NCI-H526 treated with DMSO at 0.1 percent for 48 hours (cell line): ENCODE measurements around the gene RFX4.

Experiments
- DNase-seq: peaks from one replicate; lab custom pipeline; 2025; lab: John Stamatoyannopoulos, UW

Gene RFX4

DNA sequence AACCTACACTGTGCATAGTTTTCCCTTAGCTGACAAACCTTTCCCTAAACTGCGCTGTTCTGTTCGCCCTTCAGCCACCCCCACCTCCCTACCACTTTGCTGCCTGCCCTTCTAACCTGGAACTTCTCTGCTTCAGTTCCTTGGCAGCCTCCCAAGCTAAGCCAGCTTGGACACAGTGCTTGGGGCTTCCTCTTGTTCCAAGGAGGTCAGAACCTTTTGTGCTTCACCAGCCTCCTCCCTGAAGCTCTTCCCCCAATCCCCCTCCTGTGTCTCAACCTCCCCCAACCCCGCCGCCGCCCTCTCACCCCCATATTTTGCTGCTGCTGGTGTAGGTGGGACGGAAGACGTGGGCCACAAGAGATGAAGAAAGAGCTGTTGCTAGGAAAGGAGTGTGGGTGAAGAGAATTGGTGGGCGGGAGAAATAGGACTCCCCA is 183.6 kb downstream of the RFX4 start:
- DNase-seq = no peak

DNA sequence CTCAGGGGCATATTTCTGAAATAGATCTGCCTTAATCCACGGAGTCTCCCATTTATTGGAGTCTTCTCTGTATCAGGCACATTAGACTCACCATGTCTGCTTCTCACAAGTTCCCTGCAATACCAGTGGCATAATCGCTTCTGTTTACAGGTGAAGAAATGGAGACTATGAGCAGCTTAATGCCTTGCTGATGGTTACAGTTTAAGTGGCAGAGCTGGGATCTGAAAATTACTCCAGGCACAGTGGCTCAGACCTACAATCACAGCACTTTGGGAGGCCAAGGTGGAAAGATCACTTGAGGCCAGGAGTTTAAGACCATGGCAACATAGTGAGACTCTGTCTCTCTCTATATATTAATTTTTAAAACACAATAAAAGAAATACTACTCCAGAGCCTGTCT is 184.4 kb downstream of the RFX4 start:
- DNase-seq = no peak

DNA sequence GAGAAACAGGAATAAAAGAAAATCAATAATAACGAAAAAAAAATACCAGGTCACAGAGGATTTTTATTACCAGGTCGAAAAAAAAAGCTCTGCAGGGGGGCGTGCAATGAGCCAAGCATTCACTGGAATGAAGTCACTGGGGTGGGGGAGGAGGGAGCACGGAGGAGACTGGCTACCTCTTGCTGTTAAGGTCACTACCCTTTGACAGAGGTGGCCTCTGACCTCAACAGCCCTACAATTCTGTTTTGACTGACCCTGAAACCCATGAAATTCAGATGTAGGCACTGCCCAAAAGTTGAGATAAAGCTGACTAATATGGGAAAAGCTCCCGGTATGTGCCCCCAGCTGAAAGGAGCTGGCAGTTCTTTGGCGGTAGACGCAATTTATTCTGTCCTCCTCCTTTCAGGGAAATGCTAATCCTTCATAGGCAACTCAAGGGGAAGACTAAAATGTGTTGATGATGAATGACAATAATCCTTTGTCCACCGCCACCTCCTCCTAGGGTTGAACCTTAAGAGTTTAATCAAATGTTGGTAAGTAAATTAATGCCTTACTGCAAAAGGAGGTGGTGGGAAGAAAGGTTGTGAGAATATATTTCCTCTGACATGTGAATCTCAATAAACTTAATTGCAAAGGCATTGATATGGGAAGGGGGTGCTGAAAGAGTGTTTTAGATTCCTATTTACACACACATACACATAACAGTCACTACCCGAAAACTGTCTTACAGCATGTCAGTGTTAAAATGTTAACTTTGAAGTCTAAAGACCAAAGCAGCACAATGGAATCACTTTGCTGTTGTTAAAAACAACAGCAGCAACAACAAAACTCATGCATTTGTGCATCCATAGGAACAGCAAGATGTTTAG is 185.4 kb downstream of the RFX4 start:
- DNase-seq = no peak

DNA sequence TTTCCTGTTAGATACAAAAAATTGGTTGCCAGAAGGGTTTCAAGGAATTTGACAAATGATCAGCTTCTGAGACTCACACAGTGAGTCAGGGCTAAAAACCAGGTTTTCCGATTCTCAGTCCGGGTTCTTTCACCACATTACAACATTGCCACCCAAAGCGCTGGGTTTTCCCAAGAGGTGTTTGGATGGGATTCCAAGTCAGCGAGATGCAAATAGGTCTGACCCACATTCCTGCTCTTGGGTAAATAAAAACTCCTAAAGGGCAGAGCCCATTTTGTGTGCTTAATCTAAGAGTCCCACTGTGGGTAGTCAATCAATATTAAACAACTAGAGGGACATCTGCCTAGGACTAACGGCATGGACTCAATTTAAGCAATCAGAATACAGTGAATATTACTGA is 186.3 kb downstream of the RFX4 start:
- no peak for DNase-seq

GRCh38 chr12:106769546-106769945 is 186.7 kb downstream of the RFX4 start:
- DNase-seq = no peak

- no peak for DNase-seq
These were observed 188.6 kb downstream of the RFX4 start for GRCh38 chr12:106771425-106771824.

- DNase-seq = no peak
These were observed 190.6 kb downstream of the RFX4 start for GRCh38 chr12:106773286-106774004.

DNA sequence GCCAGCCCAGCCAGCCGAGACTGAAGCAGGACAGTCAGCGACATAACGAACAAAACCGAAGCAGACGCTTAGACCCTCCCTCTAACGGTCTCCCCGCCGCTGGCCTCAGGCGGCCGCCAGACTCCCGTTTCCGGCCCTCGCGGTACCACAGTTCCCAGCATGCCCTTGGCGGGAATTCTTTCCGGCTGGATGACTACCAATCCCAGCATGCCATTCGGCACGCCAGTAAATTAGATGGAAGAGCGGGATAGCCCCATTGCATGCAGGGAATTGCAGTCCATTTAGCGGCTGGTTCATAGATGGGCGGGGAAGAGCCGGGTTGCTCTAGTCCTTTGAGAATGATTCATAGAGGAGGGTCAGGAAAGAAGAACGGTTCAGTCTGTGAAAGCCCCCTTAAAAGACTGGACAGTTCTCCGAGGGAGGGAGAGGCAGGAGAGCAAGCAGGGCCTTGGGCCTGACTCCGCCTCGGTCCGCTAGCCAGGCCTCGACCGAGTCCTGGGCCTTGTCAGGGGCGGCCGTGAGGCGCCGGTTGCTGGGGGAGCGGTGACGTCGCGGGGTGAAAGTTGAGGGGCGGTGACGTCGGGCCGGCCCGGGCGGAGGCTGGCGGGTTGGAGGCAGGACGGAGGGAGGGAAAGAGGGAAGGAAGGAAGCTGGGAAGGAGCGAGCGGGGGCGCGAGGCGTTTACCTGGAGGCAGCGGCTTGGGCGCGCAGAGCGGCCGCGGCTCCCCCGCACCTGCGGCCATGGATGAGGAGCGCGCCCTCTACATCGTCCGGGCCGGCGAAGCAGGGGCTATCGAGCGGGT is 191.4 kb downstream of the RFX4 start, which contains the start of gene RIC8B:
TSS of gene RIC8B (plus strand) at position 678 of the 803 bp plus-strand sequence. CDS start at position 742, 64 bp downstream.
- DNase-seq = peak; percentile 97

DNA sequence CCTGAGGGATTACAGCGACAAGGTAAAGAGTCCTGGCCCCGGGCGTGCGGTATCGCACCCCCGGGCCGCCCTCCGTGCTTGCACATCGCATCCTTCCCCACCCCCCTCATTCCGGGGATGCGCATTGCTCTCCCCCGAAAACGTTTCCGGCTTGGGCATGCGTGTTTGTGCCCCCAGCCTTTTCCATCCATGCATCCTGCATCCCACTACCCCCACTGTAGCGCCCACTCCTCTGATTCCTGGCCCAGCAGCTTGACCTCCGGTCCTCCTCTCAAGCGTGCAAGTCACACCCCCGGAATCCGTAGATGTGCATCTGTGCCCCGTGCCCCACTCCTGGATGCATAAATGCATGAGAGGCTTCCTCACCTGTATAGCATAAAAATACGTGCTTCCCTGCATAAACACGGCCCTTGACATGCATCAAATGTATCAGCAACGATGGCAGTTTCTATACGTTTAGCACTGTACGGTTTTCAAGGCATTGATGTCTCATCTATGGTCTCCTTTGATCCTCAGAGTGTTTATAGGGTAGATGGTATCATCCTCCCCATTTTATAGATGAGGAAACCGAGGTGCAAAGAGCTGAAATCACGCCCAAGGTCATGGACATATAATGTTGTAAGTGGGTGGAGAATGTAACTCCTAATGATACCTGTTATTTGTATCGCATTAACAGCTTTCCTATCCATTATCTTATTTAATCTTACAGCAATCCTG is 192.2 kb downstream of the RFX4 start:
- no peak for DNase-seq

GRCh38 chr12:106776897-106777296 is 194.1 kb downstream of the RFX4 start:
- no peak for DNase-seq

DNA sequence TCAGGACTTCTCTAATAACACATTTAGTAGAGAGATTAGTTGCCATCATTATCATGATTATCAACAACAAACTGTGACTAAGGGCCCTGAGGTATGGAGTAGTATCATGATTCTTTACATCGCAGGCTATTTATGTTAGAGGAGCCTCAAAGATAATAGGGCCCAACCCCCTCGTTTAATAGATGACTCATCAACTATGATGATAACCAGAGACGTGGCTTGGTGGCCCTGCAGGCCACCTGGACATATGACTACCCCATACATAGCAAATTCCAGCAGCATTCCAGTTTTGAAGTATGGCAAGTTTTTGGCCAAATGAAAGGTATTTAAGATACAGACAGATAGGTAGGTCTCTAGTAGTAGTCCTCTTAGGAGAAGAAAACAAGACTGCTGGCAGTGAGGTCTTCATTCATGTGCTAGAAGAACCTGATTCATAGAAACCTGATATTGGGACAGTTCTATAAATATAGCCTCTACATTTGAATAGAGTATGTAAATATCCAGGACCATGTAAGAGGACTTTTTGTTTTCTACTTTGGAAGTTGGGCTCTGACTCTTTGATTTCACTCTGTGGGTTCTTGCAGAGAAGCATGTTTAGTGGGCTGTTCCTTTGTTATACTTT is 197.3 kb downstream of the RFX4 start:
- peak; percentile 87 for DNase-seq

GRCh38 chr12:106782619-106783018 is 199.8 kb downstream of the RFX4 start:
- no peak for DNase-seq

DNA sequence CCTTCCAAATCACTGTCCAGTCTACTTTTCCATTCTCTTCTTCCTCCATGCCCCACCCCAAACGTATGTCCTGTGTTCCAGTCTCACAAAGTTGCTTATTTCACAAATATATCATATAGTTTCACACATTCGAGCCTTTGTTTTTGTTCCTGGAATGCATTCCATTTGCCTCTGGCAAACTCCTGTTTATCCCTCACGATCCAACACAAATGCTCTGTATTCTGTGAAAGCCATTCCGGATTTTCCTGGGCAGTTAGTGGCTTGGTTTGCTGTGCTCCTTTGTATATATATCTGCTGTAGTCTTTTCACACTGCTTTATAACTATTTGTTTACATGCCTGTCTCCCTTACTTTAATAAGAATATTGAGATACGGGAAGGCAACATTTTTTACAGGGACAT is 200.7 kb downstream of the RFX4 start:
- no peak for DNase-seq

DNA sequence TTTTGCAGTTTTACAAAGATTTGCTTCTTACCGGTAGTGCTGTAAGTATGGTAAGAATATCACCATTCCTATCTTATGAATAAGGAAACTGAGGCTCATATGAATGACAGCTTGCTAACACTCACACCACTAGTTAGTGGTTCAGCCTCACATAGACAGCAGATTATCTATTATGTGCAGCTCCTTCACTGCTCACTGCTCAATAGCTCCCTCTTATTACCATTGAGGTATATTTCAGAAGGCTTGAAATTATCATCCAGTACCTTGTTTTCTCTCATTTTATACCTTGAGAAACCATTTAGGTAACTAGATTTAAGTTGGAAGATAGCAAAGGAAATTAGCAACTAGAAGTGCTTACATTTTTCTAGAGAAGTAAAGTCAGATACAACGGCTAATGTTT is 207.2 kb downstream of the RFX4 start:
- DNase-seq = no peak

- DNase-seq = no peak
These were observed 208.7 kb downstream of the RFX4 start for GRCh38 chr12:106791531-106791930.

DNA sequence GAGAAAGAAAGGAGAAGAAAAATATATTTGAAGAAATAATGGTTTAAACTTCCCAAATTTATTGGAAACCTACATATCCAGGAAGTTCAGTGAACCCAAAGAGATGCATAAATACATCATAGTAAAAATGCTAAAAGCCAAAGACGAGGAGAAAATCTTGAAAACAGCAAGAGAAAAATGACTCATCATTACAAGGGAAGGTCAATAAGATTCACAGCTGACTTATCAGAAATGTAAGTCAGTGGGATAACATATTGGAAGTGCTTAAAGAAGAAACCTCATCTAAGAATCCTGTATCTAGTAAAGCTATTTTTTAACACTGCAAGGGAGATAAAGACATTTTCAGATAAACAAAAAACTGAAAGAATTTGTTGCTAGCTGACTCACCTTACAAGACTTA is 211.6 kb downstream of the RFX4 start:
- no peak for DNase-seq

DNA sequence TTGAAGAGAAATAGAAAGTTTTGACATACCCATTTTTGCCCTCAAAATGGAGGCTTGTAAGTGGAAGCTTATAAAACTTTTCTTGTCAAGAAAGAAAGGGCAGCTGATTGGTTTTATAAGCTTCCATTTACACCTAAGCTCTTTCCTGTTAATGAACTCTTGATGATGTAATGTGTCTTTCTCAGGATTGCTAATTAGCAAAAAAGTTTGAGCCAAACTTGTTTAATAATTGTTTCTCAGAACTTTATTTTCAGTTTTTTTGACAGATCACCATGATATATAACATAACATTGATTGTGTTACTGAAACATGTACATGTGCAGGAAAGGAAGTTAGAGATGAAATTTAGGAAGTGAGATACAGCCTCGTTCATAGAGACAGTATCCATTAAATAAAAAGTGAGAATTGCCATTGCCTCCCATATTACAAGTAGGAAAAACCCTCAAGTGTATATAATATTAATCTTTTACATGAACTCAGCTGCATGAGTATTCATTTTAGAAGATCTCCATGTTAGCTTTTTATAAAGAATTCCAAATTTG is 218.4 kb downstream of the RFX4 start:
- DNase-seq = no peak

DNA sequence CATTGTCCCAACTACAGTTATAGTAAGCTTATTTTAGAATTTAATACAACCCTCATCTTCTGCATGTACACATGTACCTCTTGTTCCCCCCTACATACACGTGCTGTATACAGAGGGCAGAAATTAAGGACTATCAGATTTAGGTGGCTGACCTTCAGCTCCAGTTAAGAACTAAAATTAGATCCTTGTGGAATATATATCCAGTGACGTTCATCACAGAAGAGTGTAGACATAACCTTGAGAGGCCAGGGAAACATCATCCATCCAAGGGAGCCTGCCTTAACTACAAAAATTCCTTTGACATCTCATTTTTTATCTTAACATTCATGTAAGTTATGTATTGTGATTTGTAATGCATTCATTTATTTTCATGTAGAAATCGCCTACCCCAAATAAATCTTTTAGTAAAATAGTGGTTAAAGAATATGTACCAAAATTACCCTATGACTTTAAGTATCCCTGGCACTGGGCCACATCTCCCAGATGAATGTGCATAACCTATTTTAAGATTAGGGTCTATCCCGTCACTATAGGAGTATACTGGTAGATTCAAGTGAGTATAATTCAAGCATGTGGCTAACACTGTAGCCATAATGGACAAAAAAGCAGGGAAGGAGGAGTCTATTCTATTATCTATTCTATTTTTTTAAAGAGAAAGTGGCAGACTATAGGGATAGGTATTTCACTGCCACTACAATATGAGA is 219.2 kb downstream of the RFX4 start:
- no peak for DNase-seq

- no peak for DNase-seq
These were observed 221.9 kb downstream of the RFX4 start for GRCh38 chr12:106804668-106805067.
